A673 (cell line): ENCODE data around the gene RMDN3. TPM values are rescaled to one million over a fixed set of nuclear protein-coding genes. Genes with fewer than 3 reads are reported as not detected.

Source experiments
- BruUV-seq: library from RNA; stranded (reverse); fragments of 400-500 nt; replicated peaks from 2 replicates; lab custom pipeline; 2021; lab: Mats Ljungman, UMichigan
- CTCF ChIA-PET: fragments of 300-600 bp; sonication (Branson Sonifier 250); formaldehyde crosslinking; loops from one replicate; lab custom pipeline; 2022; ENCODE audit warnings: antibody characterized with exemption; lab: Charles Lee
- POLR2A ChIA-PET: fragments of 300-600 bp; sonication (Branson Sonifier 250); formaldehyde crosslinking; loops from one replicate; lab custom pipeline; 2022; ENCODE audit warnings: antibody characterized with exemption; ENCODE audit not compliant: low non-redundant PET; lab: Charles Lee
- DNase-seq: peaks from one replicate; pipeline ENCODE4 v3.0.0-alpha.2; 2015; ENCODE audit warnings: low spot score
- H3K27ac ChIP-seq: fragments of 200-600 bp; sonication (generic); 2 replicates; pipeline ENCODE4 v1.5.1; 2016; ENCODE audit warnings: mixed run types, low read depth, mild to moderate bottlenecking, mixed read lengths, antibody characterized with exemption, low read length; ENCODE audit not compliant: poor library complexity, severe bottlenecking
- H3K27me3 ChIP-seq: fragments of 200-600 bp; sonication (generic); replicated peaks from 2 replicates; pipeline ENCODE4 v1.6.1; 2017; ENCODE audit warnings: mixed run types, low read depth, mild to moderate bottlenecking, mixed read lengths, antibody characterized with exemption, low read length; ENCODE audit not compliant: insufficient read depth, poor library complexity
- H3K36me3 ChIP-seq: fragments of 200-600 bp; sonication (generic); 2 replicates; pipeline ENCODE4 v1.6.1; 2016; ENCODE audit warnings: mixed run types, mild to moderate bottlenecking, mixed read lengths, antibody characterized with exemption, low read length; ENCODE audit not compliant: insufficient read depth, poor library complexity, severe bottlenecking
- H3K4me1 ChIP-seq: fragments of 200-600 bp; sonication (generic); 2 replicates; pipeline ENCODE4 v1.6.1; 2017; ENCODE audit warnings: mixed run types, mild to moderate bottlenecking, mixed read lengths, antibody characterized with exemption, low read length; ENCODE audit not compliant: insufficient read depth, poor library complexity, severe bottlenecking
- H3K4me3 ChIP-seq: fragments of 200-600 bp; sonication (generic); 2 replicates; pipeline ENCODE4 v1.5.1; 2016; ENCODE audit warnings: low read depth, mixed run types, mild to moderate bottlenecking, mixed read lengths, low read length; ENCODE audit not compliant: poor library complexity, severe bottlenecking
- H3K9me3 ChIP-seq: fragments of 200-600 bp; sonication (generic); 2 replicates; pipeline ENCODE4 v1.6.1; 2016; ENCODE audit warnings: mixed run types, low read depth, mild to moderate bottlenecking, mixed read lengths, antibody characterized with exemption, low read length; ENCODE audit not compliant: poor library complexity, severe bottlenecking
- EZH2 ChIP-seq: fragments of 200-600 bp; sonication (generic); IDR thresholded peaks from 2 replicates; pipeline ENCODE4 v1.6.1; 2017; ENCODE audit warnings: borderline replicate concordance, low read depth, mild to moderate bottlenecking, mixed read lengths, antibody characterized with exemption, low read length; ENCODE audit not compliant: poor library complexity, severe bottlenecking
- intact Hi-C: fragments of 100-400 bp; cut with micrococcal nuclease; formaldehyde crosslinking; loops from one replicate; pipeline ENCODE4 v1.10.0; 2022; ENCODE audit not compliant: unreplicated experiment
- total RNA-seq: library from RNA; stranded (reverse); gene quantifications from 2 replicates; pipeline ENCODE4 v1.2.3, GENCODE V29; 2021
- TF ChIP-seq, protein P1 (sequence below): fragments of 300-800, 200-600 bp; sonication (generic); conservative IDR thresholded peaks from 2 replicates; pipeline ENCODE4 v1.5.1; 2017; ENCODE audit warnings: low read depth, mild to moderate bottlenecking, antibody characterized with exemption, low read length, moderate library complexity, mixed read lengths

RMDN3 gene
- total RNA-seq, 1 experiment from 2014 or later = 50.8 TPM

DNA sequence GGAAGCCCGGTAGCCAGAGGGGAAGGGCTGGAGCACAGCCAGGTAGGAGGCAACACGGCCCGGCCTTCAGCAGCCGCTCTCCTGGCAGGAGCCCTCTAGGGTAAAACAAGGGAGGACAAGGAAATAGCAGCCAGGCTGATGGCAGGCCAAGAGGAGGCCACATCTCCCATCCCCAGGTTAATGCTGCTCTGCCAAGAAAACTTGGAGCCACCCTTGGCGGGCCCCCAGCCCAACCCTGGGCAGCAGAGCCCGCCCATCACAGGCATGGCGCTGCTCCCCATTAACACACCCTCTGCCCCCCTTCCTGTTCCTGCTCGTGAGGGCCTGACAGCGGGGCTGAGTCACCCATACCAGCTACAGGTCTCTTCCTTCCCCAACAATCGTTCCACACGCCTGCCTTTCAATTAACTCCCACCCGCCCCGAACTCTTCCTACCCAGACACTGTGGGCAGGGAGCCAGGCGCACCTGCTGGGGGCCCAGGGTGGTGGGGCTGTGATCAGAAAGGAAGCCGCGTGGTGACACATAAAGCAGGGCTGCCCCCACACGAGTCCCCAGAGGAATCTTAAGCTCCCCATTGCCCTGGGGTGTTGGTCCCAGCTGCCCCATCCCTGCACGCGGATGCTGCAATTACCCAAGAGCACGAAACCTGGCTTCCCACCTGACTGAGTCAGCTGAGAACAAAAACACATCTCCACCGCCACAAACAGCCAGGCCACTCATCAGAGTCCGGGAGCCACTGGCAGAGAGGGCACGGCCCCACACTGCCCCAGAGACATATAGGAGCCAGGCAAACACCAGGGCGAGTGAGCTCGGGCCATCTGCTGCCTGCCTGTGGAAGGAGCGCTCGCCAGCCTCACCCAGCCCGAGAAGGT lies 14.5 kb upstream of the RMDN3 start, which contains the start of gene C15orf62:
C15orf62 (plus strand) TSS at position 707 of the 873 bp plus-strand sequence. CDS start 516 bp downstream, outside the sequence.
- Histone ChIP-seq H3K27ac (peak within 1 kb of the TSS; percentile 69), H3K27me3 (no peaks in the 10 kb centered on the region), H3K4me3 (no peak within 1 kb of the TSS), H3K4me1 (peaks cover 40% of the 10 kb centered on the region), H3K36me3 (peaks cover 8% of the 10 kb centered on the region), H3K9me3 (no peaks in the 10 kb centered on the region)
- ChIA-PET POLR2A (no interaction called here), CTCF (interaction anchor here (1.3 kb wide), 1 partner anchor 13 kb away, joined by 3 read pairs; no protein-coding TSS in a partner anchor)
- intact Hi-C loops = no loop called here
- BruUV-seq = no TSS peak
- TF ChIP-seq, protein P1, sequence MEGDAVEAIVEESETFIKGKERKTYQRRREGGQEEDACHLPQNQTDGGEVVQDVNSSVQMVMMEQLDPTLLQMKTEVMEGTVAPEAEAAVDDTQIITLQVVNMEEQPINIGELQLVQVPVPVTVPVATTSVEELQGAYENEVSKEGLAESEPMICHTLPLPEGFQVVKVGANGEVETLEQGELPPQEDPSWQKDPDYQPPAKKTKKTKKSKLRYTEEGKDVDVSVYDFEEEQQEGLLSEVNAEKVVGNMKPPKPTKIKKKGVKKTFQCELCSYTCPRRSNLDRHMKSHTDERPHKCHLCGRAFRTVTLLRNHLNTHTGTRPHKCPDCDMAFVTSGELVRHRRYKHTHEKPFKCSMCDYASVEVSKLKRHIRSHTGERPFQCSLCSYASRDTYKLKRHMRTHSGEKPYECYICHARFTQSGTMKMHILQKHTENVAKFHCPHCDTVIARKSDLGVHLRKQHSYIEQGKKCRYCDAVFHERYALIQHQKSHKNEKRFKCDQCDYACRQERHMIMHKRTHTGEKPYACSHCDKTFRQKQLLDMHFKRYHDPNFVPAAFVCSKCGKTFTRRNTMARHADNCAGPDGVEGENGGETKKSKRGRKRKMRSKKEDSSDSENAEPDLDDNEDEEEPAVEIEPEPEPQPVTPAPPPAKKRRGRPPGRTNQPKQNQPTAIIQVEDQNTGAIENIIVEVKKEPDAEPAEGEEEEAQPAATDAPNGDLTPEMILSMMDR = no peak
- TF ChIP-seq EZH2 = no peak
- peak; percentile 80 for DNase-seq

DNA sequence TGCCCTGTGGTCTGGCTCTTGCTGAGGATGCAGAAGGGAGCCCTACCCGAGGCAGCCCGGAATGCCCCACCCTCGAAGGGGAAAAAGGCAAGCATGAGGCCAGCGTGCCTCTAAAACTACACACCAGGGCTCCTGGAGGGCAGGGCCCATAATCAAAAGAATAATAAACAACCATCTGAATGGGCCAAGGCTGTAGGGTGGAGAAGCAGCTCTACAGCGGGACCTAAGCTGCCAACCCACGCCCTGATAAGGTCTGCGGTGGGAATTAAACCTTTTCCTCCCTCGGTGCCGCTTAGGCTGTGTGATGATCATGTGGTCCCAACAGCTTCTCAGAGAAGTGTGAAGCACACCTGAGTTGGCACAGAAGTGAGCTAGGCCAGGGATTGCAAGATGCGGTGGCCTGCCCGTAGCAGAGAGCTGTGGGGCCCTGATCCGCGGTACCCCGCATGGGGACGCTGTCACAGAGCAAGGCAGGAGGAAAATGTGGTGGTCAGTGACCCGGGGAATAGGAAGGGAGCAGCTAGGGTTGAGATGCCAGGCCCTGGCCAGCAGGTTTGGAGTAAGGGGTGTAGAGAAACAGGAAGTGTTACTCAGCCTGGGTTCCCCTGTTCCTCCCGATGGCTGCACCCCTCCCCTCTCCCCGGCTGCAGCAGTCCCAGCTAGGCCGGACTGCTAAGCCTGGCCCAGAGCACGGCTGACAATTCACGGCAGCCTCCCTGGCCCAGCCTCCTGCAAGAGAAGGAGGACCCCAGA lies 13.6 kb upstream of the RMDN3 start:
- H3K4me1 ChIP-seq = peaks cover 44% of the 10 kb centered on the region
- intact Hi-C loops = no loop called here
- POLR2A ChIA-PET = interaction anchor here (0.6 kb wide), 1 partner anchor 16 kb away, joined by 3 read pairs; no protein-coding TSS in a partner anchor

More for the DNA sequence above, 13.6 kb upstream of the RMDN3 start:
- Histone ChIP-seq H3K27me3 (no peaks in the 10 kb centered on the region), H3K27ac (peak overlapping the region; percentile 69), H3K4me3 (no peak overlapping the region), H3K36me3 (peaks cover 8% of the 10 kb centered on the region), H3K9me3 (no peaks in the 10 kb centered on the region)
- CTCF ChIA-PET = interaction anchor here (1.3 kb wide), 1 partner anchor 14 kb away, joined by 3 read pairs; no protein-coding TSS in a partner anchor
- DNase-seq = no peak
- TF ChIP-seq, protein P1 = no peak
- TF ChIP-seq EZH2 = no peak
- no TSS peak for BruUV-seq
